ENCODE data around the gene NSUN2.
"Not testable (repeated sequence)": the region's sequence is repeated elsewhere in the genome, so short reads cannot be mapped to it uniquely, and the experiment has no call there.

NSUN2 gene
- total RNA-seq, result 110 to 228 reads per million in 2 experiments

DNA sequence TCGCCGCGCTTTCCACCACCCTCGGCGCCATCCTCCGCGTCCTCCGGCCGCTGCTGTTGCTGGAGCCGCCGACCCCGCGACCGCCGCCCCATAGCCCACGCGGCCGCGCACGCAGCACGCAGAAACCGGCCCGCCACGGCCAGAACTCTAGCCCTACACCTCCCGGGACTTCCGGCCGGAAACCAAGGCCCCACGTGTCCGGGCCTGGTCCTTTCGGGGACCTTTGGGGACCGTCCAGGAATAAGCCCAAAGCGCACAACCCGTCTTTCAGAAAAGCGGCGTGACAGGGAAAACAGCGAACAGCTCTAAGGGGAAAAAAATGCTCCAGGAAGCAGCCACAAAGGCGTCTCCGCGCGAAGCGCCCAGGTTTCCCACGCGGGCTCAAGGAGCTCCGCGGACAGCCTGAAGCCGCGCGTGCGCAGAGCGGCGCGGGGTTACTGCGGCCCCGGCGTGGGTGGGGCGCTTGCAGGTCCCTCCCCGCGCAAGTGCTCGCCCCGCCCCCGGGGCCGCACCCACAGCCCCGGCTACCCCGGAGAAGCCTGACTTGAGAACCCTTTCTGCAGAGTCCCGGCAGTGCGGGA is at the start of gene NSUN2, which contains the start of gene SRD5A1:
Gene NSUN2, minus strand, starts transcription at position 157 of the 581 bp plus-strand sequence. Its CDS starts 65 bp downstream, at position 92.
Gene SRD5A1, plus strand, starts transcription at position 553 of the 581 bp plus-strand sequence. CDS start 137 bp downstream, outside the sequence.
- DNase-seq (ENCODE audit: low read depth), result peak; percentile 86

- no peak for DNase-seq (ENCODE audit: low read depth)
Measured at GRCh38 chr5:6682239-6682638, 49.4 kb upstream of the NSUN2 start.

GRCh38 chr5:6681682-6682081 is 48.8 kb upstream of the NSUN2 start:
- DNase-seq (ENCODE audit: low read depth), result no peak

- DNase-seq (ENCODE audit: low read depth), result no peak
Measured at GRCh38 chr5:6680922-6681321, 48.1 kb upstream of the NSUN2 start.

- DNase-seq (ENCODE audit: low read depth), result no peak
Measured at GRCh38 chr5:6678385-6678784, 45.5 kb upstream of the NSUN2 start.

DNA sequence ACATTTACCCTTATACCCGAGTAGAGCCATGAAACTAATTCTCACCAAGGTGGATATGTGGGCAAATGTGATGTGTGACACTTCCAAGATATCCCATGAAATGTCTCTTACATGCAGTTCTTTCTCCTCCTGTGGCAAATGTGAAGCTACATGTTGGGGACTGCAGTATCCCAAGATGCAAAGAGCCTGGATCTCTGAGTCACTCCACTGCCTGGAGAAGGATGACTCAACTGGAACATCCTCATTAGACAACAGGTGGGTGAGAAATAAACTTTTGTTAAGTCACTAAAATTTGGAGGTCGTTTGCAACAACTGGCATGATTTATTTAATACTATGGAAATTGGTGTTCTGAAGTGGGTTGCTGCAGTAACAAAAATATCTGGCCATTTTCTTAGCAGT is 43.9 kb upstream of the NSUN2 start:
- no peak for DNase-seq (ENCODE audit: low read depth)

DNA sequence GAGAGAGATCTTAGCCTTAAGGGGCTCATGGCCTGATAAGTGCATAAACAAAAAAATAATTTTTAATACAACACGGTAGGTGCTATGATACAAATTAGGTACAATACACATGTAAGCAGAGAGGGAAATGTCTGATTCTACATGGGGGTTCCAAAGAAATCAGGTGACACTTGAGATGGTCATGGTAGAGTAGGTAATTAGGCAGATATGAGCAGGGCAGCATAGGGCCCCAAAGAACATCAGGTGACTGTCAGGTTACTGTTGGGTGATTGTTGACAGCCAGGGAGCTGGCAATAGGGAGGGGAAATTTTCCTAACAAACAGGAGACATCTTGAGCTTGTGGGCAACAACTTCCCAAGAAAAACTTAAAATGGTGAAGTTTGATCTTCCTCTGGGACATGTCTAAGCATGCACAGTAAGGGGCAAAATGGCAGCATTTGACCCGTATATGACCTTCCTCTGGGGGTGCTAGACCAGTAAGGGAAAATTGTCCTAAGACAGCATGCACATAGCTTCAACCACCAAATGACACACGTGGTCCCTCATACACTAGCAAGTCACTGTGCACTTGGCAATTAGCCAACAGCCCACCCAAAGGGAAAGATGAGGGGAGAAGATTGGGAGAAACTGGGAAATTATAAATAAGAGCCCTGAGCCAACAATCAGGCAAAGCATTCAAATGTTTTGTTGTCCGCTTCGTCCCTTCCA is 43.1 kb upstream of the NSUN2 start:
- no peak for DNase-seq (ENCODE audit: low read depth)

- DNase-seq (ENCODE audit: low read depth), result no peak
Measured at GRCh38 chr5:6674886-6675285, 42.0 kb upstream of the NSUN2 start.

DNA sequence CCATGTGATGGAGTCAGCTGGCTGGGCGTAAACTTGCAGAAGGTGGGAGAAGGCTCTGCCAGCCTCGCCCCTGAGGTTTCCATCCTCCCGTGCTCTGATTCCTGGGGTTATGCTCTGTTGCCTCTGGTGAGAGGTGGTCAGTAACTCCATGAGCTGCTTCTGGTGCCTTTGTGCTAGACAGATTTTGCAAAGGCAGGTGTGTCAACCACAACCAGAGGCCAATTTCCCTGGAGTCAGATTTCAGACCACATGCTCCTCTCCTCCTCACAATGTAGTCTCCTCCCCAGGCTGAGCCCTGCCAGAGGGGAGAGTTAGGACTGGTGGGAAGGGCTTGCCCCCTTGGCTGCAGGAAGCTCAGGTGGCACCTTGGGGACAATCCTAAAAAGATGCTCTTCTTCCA is 41.6 kb upstream of the NSUN2 start:
- DNase-seq (ENCODE audit: low read depth), result no peak

DNA sequence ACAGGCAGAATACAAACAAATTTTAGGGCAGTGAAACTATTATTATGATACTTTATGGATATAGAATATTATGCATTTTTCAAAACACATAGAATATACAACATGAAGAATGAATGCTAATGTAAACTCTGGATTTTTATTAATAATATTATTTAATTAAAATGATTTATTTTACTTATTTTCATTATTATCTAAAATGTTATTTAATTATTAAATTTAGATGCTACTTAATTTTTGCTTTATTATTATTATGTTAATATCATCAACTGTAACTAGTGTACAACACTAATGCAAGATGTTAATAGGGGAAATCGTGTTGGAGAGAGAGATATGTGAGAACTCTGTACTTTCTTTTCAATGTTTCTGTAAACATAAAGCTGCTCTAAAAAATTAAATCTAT is 41.1 kb upstream of the NSUN2 start:
- DNase-seq (ENCODE audit: low read depth), result no peak

GRCh38 chr5:6673031-6673430 is 40.2 kb upstream of the NSUN2 start:
- DNase-seq (ENCODE audit: low read depth), result no peak

- not testable (repeated sequence) for DNase-seq (ENCODE audit: low read depth)
Measured at GRCh38 chr5:6668717-6669116, 35.9 kb upstream of the NSUN2 start.

DNA sequence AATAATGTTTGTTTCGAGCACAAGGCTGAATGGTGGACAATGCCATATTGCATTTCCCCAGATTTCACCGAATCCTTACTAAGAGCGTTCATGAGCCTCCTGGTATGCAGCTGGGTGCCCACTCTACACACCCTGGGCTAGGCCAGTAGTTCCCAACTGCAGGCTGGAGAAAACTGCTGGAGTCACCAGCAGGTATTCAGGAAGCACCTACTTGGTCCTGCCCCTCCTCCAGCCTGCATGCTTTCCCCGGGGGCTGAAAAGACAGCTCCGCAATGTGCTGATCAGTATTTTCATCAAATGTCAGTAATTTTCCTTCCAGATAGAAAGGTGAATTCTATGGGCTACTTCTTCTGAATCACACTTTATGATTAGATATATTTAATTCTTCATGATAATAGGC is 34.8 kb upstream of the NSUN2 start:
- no peak for DNase-seq (ENCODE audit: low read depth)

DNA sequence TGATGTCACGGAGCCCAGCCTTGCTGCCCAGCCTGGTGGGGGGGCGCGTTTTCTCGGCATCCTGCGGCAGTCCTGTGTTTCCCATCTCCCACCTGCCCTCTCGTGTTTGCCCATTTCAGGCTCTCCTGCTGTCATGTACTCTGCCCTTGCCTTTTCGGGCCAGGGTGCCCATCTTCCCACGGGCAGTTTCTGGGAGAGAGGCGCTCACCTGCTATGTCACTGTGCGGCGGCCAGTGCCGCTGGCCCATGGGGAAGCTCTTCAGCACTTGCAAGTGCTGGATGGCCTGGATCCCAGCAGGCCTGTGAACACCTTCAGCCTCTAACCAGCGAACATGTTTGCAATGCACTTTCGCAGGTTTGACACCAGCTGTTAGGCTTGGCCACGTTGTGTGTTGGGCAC is 33.9 kb upstream of the NSUN2 start:
- DNase-seq (ENCODE audit: low read depth), result no peak

DNA sequence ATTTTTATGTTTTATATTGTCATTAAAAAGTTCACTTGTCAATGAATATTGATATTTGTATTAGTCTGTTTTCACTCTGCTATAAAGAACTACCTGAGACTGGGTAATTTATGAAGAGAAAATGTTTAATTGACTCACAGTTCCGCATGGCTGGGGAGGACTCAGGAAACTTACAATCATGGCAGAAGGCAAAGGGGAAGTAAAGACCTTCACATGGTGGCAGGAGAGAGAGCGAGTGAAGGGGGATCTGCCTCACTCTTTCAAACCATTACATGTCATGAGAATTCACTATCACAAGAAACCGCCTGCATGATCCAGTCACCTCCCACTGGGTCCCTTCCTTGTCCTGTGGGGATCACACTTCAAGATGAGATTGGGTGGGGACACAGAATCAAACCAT is 27.8 kb upstream of the NSUN2 start:
- no peak for DNase-seq (ENCODE audit: low read depth)

DNA sequence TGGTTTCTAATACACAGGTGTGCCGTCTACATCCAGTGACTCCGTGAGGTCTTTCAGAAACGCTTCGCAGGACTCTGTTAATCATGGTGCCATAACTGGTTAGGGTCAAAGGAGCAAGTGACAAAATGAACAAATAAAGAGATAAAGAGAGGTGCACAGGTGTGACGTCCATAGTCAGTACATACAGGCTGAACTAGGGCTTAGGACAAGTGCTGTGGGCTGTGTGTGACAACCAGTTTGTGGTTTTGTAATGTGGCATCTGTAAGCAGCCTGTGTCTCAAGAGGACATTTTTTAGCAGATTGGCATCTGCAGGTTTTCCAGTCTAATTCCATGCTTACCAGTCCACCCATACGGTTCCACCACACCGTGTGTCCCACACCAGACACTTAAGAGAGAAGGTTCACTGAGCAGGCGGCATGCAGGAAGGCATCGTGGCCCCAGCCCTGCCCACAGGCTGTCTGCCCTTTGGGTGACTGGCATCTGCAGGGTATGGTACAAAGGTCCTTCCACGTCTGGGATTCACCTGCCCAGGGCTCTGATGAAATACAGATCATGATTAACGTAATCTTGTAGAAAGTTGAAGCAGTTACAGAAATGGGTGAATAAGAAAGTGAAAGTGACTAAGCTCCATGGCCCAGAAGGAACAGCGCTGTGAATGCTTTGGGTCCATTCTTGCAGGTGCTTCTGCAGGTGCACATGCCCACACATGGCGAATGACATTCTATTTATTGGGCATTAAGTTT is 27.3 kb upstream of the NSUN2 start:
- no peak for DNase-seq (ENCODE audit: low read depth)

DNA sequence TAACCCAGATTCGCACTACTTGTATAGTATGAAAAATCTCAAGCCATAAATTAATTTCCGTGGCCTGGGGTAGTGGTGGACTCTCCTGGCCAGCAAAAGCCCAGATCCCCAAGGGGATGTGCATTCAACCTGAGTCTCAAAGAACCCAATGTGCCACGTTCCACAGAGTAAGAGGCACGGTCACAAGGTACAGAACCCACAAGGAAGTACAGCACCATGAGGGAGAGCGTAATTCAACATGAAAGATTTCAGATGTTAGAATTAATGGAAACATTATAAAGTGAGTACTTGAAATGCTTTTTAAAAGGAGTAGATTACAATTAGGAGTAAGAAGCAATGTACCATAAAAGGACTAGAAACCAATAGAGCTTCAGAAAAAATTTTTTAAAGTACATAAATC is 23.8 kb upstream of the NSUN2 start:
- no peak for DNase-seq (ENCODE audit: low read depth)

DNA sequence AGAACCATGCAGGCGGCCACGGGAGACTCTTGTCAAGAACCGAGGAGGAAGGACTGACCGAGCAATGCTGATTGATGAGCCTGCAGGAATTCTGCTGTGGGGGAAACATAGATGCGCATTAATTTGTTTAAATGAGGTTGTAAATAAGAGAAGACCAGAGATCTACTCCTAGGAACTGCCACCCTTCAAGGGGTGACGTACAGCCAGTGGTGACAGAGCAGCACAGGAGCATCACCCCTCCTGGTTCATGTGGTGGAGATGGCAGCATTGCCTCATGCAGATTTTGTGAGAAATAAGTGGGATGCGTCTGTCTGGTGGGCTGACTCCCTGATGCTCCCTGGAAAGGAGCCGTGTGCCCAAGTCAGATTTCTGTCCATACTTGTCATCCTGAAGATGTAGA is 22.6 kb upstream of the NSUN2 start:
- no peak for DNase-seq (ENCODE audit: low read depth)

DNA sequence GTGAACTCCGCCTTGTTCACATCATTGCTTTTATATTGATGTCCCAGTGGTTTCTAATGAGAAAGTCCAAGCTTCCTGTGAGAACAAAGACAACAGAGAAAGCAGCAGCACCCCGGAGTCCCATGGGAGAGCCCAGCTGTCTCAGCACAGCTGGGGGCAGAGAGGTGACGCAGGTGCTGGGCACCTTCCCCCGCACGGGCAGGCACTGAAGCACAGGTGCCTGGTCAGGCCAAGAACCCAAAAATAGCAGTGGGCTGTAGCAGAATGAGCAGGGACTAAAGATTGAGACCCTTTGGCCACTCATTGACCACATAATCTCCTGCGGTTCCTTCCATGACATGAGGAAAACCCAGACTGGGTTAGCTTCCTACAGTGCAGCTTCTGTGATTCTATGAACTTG is 19.2 kb upstream of the NSUN2 start:
- DNase-seq (ENCODE audit: low read depth), result no peak

GRCh38 chr5:6649681-6650080 is 16.8 kb upstream of the NSUN2 start:
- DNase-seq (ENCODE audit: low read depth), result no peak

- no peak for DNase-seq (ENCODE audit: low read depth)
Measured at GRCh38 chr5:6649186-6649585, 16.3 kb upstream of the NSUN2 start.

DNA sequence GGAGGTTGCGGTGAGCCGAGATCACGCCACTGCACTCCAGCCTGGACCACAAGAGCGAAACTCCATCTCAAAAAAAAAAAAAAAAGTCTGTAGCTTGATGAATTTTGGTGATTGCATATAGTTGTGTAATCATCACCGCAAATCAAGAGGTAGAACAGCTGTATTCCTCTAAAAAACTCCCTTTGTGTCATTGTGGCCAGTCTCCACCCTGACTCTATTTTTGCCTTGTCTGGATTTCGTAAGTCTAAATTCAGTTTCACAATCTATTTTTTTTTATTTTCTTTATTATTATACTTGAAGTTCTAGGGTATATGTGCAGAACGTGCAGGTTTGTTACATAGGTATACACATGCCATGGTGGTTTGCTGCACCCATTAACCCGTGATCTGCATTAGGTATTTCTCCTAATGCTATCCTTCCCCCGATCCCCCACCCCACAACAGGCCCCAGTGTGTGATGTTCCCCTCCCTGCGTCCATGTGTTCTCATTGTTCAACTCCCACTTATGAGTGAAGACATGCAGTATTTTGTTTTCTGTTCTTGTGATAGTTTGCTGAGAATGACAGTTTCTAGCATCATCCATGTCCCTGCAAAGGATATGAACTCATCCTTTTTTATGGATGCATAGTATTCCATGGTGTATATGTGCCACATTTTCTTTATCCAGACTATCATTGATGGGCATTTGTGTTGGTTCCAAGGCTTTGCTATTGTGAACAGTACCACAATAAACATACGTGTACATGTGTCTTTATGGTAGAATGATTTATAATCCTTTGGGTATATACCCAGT is 12.9 kb upstream of the NSUN2 start:
- DNase-seq (ENCODE audit: low read depth), result not testable (repeated sequence)
